Type B pancreatic cell (in vitro differentiated cells): ENCODE data around the gene SNRNP200. TPM values are rescaled to one million over a fixed set of nuclear protein-coding genes. Genes with fewer than 3 reads are reported as not detected.
A peak's percentile ranks its signal among the peaks of the same experiment; 100 is the strongest.

ENCODE experiments used
- DNase-seq: peaks from one replicate; pipeline ENCODE4 v3.0.0; 2021; ENCODE audit warnings: mixed read lengths; ENCODE audit not compliant: unreplicated experiment; ENCODE audit errors: extremely low spot score
- H3K27ac Mint-ChIP-seq: 2 replicates; pipeline ENCODE4 v1.8.0; 2021; ENCODE audit warnings: mild to moderate bottlenecking, mixed read lengths
- H3K27me3 Mint-ChIP-seq: 2 replicates; pipeline ENCODE4 v1.8.0; 2021; ENCODE audit warnings: mixed read lengths
- H3K36me3 Mint-ChIP-seq: 2 replicates; pipeline ENCODE4 v1.8.0; 2021; ENCODE audit warnings: mixed read lengths
- H3K4me1 Mint-ChIP-seq: one replicate; pipeline ENCODE4 v1.8.0; 2021; ENCODE audit warnings: mixed read lengths; ENCODE audit not compliant: unreplicated experiment
- H3K4me3 Mint-ChIP-seq: 2 replicates; pipeline ENCODE4 v1.8.0; 2021; ENCODE audit warnings: mild to moderate bottlenecking, mixed read lengths
- H3K9me3 Mint-ChIP-seq: 2 replicates; pipeline ENCODE4 v1.8.0; 2021; ENCODE audit warnings: mixed read lengths
- CTCF ChIP-seq: fragments of 200-600 bp; sonication (generic); conservative IDR thresholded peaks from 2 replicates; pipeline ENCODE4 v1.5.0; 2021; ENCODE audit warnings: antibody characterized with exemption, mild to moderate bottlenecking
- total RNA-seq: library from RNA; stranded (reverse); gene quantifications from 2 replicates; pipeline ENCODE4 v1.2.1, GENCODE V29; 2021; ENCODE audit warnings: low replicate concordance

SNRNP200 gene
- total RNA-seq, 1 donor from 2014 or later: 184 TPM

GRCh38 chr2:96273763-96274162 is 31.6 kb downstream of the SNRNP200 start:
- H3K4me3 Mint-ChIP-seq: no peak overlapping the region
- no peaks in the 10 kb centered on the region for H3K9me3 Mint-ChIP-seq
- no peak for DNase-seq
- no peak for TF ChIP-seq CTCF
- H3K27ac Mint-ChIP-seq: no peak overlapping the region
- H3K27me3 Mint-ChIP-seq: no peaks in the 10 kb centered on the region
- H3K4me1 Mint-ChIP-seq: no peaks in the 10 kb centered on the region
- peaks cover 23% of the 10 kb centered on the region for H3K36me3 Mint-ChIP-seq

- Mint-ChIP-seq H3K9me3 (no peaks in the 10 kb centered on the region), H3K36me3 (peaks cover 19% of the 10 kb centered on the region), H3K27me3 (no peaks in the 10 kb centered on the region), H3K4me1 (peaks cover 4% of the 10 kb centered on the region), H3K4me3 (no peak overlapping the region), H3K27ac (no peak overlapping the region)
- DNase-seq: no peak
- TF ChIP-seq CTCF: no peak
Measured at GRCh38 chr2:96271995-96272394, 33.4 kb downstream of the SNRNP200 start.

GRCh38 chr2:96267159-96267971 is 38.0 kb downstream of the SNRNP200 start:
- TF ChIP-seq CTCF: peak; percentile 47
- Mint-ChIP-seq H3K27me3 (no peaks in the 10 kb centered on the region), H3K4me3 (peak overlapping the region; percentile 88), H3K36me3 (peaks cover 7% of the 10 kb centered on the region), H3K4me1 (peaks cover 21% of the 10 kb centered on the region), H3K9me3 (no peaks in the 10 kb centered on the region), H3K27ac (no peak overlapping the region)
- DNase-seq: no peak

GRCh38 chr2:96265840-96266679 is 39.3 kb downstream of the SNRNP200 start, which contains the start of the genes CIAO1 and TMEM127:
Gene CIAO1, plus strand, starts transcription at chr2:96266225. Its CDS starts 126 bp downstream, at chr2:96266351.
Gene TMEM127, minus strand, starts transcription at chr2:96265997. Its CDS starts 616 bp downstream, at chr2:96265381.
- peak; percentile 70 for TF ChIP-seq CTCF
- Mint-ChIP-seq H3K27me3 (no peaks in the 10 kb centered on the region), H3K36me3 (peaks cover 7% of the 10 kb centered on the region), H3K4me1 (peaks cover 21% of the 10 kb centered on the region), H3K9me3 (no peaks in the 10 kb centered on the region), H3K27ac (peak within 1 kb of the TSS; percentile 86), H3K4me3 (peak within 1 kb of the TSS; percentile 96)
- DNase-seq: peak; percentile 99

- H3K27ac Mint-ChIP-seq: no peak overlapping the region
- H3K9me3 Mint-ChIP-seq: no peaks in the 10 kb centered on the region
- H3K4me1 Mint-ChIP-seq: peaks cover 28% of the 10 kb centered on the region
- peaks cover 11% of the 10 kb centered on the region for H3K36me3 Mint-ChIP-seq
- peak overlapping the region; percentile 96 for H3K4me3 Mint-ChIP-seq
- H3K27me3 Mint-ChIP-seq: no peaks in the 10 kb centered on the region
- peak; percentile 76 for DNase-seq
- TF ChIP-seq CTCF: no peak
Measured at GRCh38 chr2:96265349-96265839, 40.0 kb downstream of the SNRNP200 start.
